GM06990 (cell line): ENCODE measurements around the gene ELF5.

Experiments used
- DNase-seq: peaks from one replicate; pipeline ENCODE4 v3.0.0-alpha.2; 2011; ENCODE audit not compliant: insufficient read length; ENCODE audit errors: extremely low read depth
- H3K27me3 ChIP-seq: replicated peaks from 2 replicates; pipeline ENCODE4 v1.6.0; 2011; ENCODE audit warnings: low read length; ENCODE audit not compliant: control insufficient read depth, insufficient read depth
- H3K36me3 ChIP-seq: 2 replicates; pipeline ENCODE4 v1.5.1; 2011; ENCODE audit warnings: low read length; ENCODE audit not compliant: control insufficient read depth, insufficient read depth
- H3K4me3 ChIP-seq: replicated peaks from 2 replicates; pipeline ENCODE4 v1.5.1; 2011; ENCODE audit warnings: low read depth, mild to moderate bottlenecking, control low read depth, low read length
- CTCF ChIP-seq: IDR thresholded peaks from 2 replicates; pipeline ENCODE4 v1.5.1; 2011; ENCODE audit warnings: low read length, control low read depth, mild to moderate bottlenecking, inconsistent platforms; ENCODE audit not compliant: insufficient read depth, poor library complexity, severe bottlenecking

The ELF5 gene

GRCh38 chr11:34495724-34496377 is 17.7 kb downstream of the ELF5 start:
- Histone ChIP-seq H3K36me3 (no peaks in the 10 kb centered on the region), H3K4me3 (no peak overlapping the region), H3K27me3 (no peaks in the 10 kb centered on the region; the same call in 1 of the 2 replicates)
- TF ChIP-seq CTCF: no peak
- no peak for DNase-seq

GRCh38 chr11:34495239-34495723 is 18.3 kb downstream of the ELF5 start:
- no peaks in the 10 kb centered on the region for H3K36me3 ChIP-seq
- H3K27me3 ChIP-seq: no peaks in the 10 kb centered on the region; the same call in 1 of the 2 replicates
- H3K4me3 ChIP-seq: no peak overlapping the region
- TF ChIP-seq CTCF: no peak
- DNase-seq: no peak

- no peak for DNase-seq
- TF ChIP-seq CTCF: no peak
- H3K27me3 ChIP-seq: no peaks in the 10 kb centered on the region; the same call in 1 of the 2 replicates
- H3K4me3 ChIP-seq: no peak overlapping the region
- no peaks in the 10 kb centered on the region for H3K36me3 ChIP-seq
Observed at GRCh38 chr11:34493926-34494595, 19.5 kb downstream of the ELF5 start.

- Histone ChIP-seq H3K36me3 (no peaks in the 10 kb centered on the region), H3K4me3 (no peak overlapping the region), H3K27me3 (no peaks in the 10 kb centered on the region; the same call in 1 of the 2 replicates)
- no peak for TF ChIP-seq CTCF
- DNase-seq: no peak
Observed at GRCh38 chr11:34493468-34493867, 20.1 kb downstream of the ELF5 start.

- no peaks in the 10 kb centered on the region for H3K36me3 ChIP-seq
- TF ChIP-seq CTCF: peak; percentile 60
- no peak for DNase-seq
- no peaks in the 10 kb centered on the region; the same call in 1 of the 2 replicates for H3K27me3 ChIP-seq
- H3K4me3 ChIP-seq: no peak overlapping the region
Observed at GRCh38 chr11:34492806-34493414, 20.7 kb downstream of the ELF5 start.
